Suprapubic skin (tissue), 3 donors: Measurements from ENCODE around the gene MACC1.

ENCODE experiments used
- EP300 ChIP-seq: sonication (generic); formaldehyde crosslinking; IDR thresholded peaks from one replicate; pipeline ENCODE4 v1.6.1; 2017; ENCODE audit warnings: antibody characterized with exemption
- POLR2A ChIP-seq, 2 donors: fragments of 450-650 bp; IDR thresholded peaks; one replicate each; pipeline ENCODE4 v1.6.1; 2017; ENCODE audit warnings: antibody characterized with exemption in 2 of 2, mild to moderate bottlenecking in 2 of 2, moderate library complexity in 2 of 2
- TF ChIP-seq, protein P1 (sequence below), 2 donors: fragments of 200-600 bp in 1 of 2; fragments of 450-650 bp in 1 of 2; sonication (generic) in 1 of 2; IDR thresholded peaks; one replicate each; pipeline ENCODE4 v1.5.1; 2016 to 2019; ENCODE audit warnings: antibody characterized with exemption in 2 of 2, mild to moderate bottlenecking in 1 of 2, moderate library complexity in 1 of 2

DNA sequence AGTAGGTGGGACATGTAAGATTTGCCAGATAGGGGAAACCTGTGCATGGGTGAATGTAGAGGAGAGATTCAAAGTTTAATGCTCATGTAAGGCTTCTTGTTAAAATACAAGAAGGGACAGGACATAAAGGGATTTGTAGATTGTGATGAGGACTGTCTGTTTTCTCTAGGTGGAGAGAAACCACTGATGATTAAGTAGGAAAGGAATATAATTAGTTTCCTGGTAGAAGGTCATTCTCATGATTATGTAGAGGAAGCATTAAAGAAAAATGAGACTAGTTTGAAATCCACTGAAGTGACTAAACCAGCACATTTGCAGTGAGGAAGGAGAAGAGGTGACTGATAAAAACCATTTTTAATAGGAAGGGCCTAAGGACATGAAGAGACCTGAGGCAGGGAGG is 19.6 kb upstream of the MACC1 start:
- TF ChIP-seq, protein P1, sequence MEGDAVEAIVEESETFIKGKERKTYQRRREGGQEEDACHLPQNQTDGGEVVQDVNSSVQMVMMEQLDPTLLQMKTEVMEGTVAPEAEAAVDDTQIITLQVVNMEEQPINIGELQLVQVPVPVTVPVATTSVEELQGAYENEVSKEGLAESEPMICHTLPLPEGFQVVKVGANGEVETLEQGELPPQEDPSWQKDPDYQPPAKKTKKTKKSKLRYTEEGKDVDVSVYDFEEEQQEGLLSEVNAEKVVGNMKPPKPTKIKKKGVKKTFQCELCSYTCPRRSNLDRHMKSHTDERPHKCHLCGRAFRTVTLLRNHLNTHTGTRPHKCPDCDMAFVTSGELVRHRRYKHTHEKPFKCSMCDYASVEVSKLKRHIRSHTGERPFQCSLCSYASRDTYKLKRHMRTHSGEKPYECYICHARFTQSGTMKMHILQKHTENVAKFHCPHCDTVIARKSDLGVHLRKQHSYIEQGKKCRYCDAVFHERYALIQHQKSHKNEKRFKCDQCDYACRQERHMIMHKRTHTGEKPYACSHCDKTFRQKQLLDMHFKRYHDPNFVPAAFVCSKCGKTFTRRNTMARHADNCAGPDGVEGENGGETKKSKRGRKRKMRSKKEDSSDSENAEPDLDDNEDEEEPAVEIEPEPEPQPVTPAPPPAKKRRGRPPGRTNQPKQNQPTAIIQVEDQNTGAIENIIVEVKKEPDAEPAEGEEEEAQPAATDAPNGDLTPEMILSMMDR (IDR thresholded peaks at IDR 0.05): no peak
- TF ChIP-seq POLR2A (IDR thresholded peaks at IDR 0.05) (no peak), EP300 (no peak)
